Measurements from ENCODE around the gene BRAF.

The BRAF gene

DNA sequence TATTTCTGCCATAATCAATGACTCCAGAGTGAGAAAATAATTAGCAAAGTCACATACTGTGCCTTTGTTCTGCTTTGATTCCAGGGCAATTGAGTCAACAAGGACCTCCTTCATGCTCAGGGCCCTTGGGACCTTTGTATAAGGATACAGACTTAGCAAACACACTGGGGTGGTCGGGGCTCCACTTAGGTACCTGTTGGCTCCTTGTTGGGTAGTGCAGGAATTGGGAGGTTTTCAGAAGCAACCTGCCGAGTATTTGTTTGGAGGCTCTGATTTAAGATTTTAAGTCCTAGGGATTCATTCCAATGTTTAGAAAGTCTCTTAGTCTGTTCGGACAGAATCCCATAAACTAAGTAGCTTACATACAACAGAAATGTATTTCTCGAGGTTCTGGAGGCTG lies 249.0 kb downstream of the BRAF start:
- no peak for TF ChIP-seq CTCF (IDR thresholded peaks at IDR 0.05; ENCODE audit: extremely low read depth, missing control alignments)
- DNase-seq (ENCODE audit: low spot score): no peak

- peak; percentile 17 for TF ChIP-seq CTCF (IDR thresholded peaks at IDR 0.05; ENCODE audit: extremely low read depth, missing control alignments)
- DNase-seq (ENCODE audit: low spot score): peak; percentile 38
Measured at GRCh38 chr7:140674899-140675701, 249.6 kb downstream of the BRAF start.

GRCh38 chr7:140674356-140674800 lies 250.4 kb downstream of the BRAF start:
- peak; percentile 63 for DNase-seq (ENCODE audit: low spot score)

DNA sequence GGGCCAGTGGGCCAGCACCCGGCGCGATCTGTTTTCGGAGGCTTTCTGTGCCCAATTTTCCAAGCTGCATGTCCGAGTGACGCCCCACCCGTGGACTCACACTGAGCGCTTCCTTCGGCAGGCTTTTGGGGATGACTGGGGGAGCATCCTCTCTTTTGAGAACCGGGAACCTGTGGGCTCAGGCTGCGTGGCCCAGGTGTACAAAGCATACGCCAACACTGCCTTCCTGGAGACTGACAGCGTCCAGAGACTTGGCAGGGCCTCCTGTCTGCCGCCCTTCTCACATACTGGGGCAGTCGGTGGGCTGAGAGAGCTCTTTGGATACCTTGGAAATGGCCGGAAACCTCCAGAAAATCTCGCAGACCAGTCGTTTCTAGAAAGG lies 251.0 kb downstream of the BRAF start:
- DNase-seq (ENCODE audit: low spot score): no peak
- TF ChIP-seq CTCF (IDR thresholded peaks at IDR 0.05; ENCODE audit: extremely low read depth, missing control alignments): no peak

More at GRCh38 chr7:140674356-140674800, 250.4 kb downstream of the BRAF start:
- TF ChIP-seq CTCF (IDR thresholded peaks at IDR 0.05; ENCODE audit: extremely low read depth, missing control alignments): no peak

DNA sequence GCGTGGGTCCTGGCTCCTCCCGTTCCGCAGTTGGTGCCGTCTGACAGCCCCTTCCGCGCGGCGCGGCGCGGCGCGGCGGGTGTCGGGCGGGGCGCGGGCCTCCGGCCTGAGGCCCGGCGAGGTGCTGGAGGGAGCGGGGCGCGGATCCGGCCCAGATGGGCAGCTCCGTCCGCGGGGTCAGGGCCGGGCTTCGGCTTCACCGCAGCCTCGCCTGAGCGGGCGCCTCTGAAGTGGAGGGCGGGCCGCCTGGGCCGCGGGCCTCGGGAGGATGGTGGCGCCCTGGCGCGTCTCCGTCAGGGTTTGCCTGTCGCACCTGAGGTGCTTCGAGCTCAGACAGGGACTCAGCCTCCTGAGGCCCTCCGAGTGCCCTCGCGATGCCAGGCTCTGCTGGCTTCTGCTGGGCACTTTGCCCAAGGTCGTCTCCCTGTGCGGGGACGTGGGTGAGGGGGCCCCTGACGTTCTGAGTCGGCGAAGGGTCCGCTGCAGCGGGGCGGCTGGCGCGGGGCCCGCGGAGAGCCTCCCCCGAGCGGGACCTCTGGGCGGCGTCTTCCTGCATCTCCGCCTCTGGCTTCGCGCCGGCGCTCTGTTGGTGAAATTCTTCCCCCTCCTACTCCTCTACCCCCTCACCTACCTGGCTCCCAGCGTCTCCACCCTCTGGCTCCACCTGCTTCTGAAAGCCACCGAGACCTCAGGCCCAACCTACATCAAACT lies 251.5 kb downstream of the BRAF start:
- TF ChIP-seq CTCF (IDR thresholded peaks at IDR 0.05; ENCODE audit: extremely low read depth, missing control alignments): no peak
- peak; percentile 80 for DNase-seq (ENCODE audit: low spot score)

- TF ChIP-seq CTCF (IDR thresholded peaks at IDR 0.05; ENCODE audit: extremely low read depth, missing control alignments): no peak
- DNase-seq (ENCODE audit: low spot score): peak; percentile 96
Measured at GRCh38 chr7:140672382-140673062, 252.2 kb downstream of the BRAF start, which contains the start of gene ADCK2. ADCK2 (plus strand) TSS chr7:140672945; CDS start chr7:140673331, 386 bp downstream.

All from GM20000 (cell line).